ENCODE data around the gene TXNDC2. TPM values are rescaled to one million over a fixed set of nuclear protein-coding genes. Genes with fewer than 3 reads are reported as not detected.
A peak's percentile ranks its signal among the peaks of the same experiment; 100 is the strongest.

Gene TXNDC2
- total and polyA plus RNA-seq, 9 of the 15 experiments (the other 6 are each of a cell fraction or from before 2014, with no cell fraction given) = 1.2 to 4.9 (median 2.3) TPM

GRCh38 chr18:9916077-9916639 is 30.4 kb downstream of the TXNDC2 start:
- ChIA-PET POLR2A (interaction anchor here (0.6 to 3.7 kb wide), 13 partner anchors 9 to 300 kb away, joined by 3 to 72 read pairs (median 8); no protein-coding TSS in a partner anchor), CTCF (ENCODE audit: low intra/inter-chr PET ratio) (no interaction called here)
- H4K20me1 ChIP-seq (replicated peaks; ENCODE audit: control insufficient read depth, insufficient read depth, low read length) = peaks cover 55% of the 10 kb centered on the region
- peaks cover 6% of the 10 kb centered on the region for H3K9me3 ChIP-seq (replicated peaks; ENCODE audit: control insufficient read depth, insufficient read depth, low read depth, low read length)
- H3K36me3 ChIP-seq (ENCODE audit: control insufficient read depth, insufficient read depth, low read length) = peaks cover 36% of the 10 kb centered on the region
- H2AFZ ChIP-seq (ENCODE audit: low read depth, low read length) = no peak overlapping the region
- H3K27ac ChIP-seq (ENCODE audit: extremely low read depth, low read depth, low read length) = peak overlapping the region; percentile 97
- WGBS (ENCODE audit: insufficient coverage, low coverage, missing lambda C conversion rate) = 0% methylated on average over 2 of the region's 2 CpGs
- H3K4me3 ChIP-seq = peak overlapping the region; percentile 85
- peak overlapping the region; percentile 80 for H3K4me2 ChIP-seq (ENCODE audit: insufficient read depth, low read length)
- no peak for DNase-seq (ENCODE audit: extremely low read depth in 1 of 4, low spot score in 3 of 4)
- no peaks in the 10 kb centered on the region for H3K27me3 ChIP-seq (ENCODE audit: control insufficient read depth in 2 of 2, insufficient read depth in 2 of 2, low read length in 2 of 2)
- peak overlapping the region in 1 of 2 experiments; percentile 91; a peak in 3 of 4 replicates for H3K9ac ChIP-seq (ENCODE audit: insufficient read depth in 1 of 2, low read depth in 2 of 2, low read length in 2 of 2)
- H3K79me2 ChIP-seq (ENCODE audit: control insufficient read depth, insufficient read depth, low read length) = peaks cover 76% of the 10 kb centered on the region
- no peak; the same call in 1 of the 3 replicates for ATAC-seq
- BruUV-seq (replicated peaks) = TSS peak; percentile 39
- no peak for FAIRE-seq
- intact Hi-C loops (cut with micrococcal nuclease) = loop anchor here (5.0 to 10.0 kb wide), 2 partner anchors 104 to 231 kb away; no protein-coding TSS in a partner anchor
- H3K9me1 ChIP-seq (ENCODE audit: control insufficient read depth, insufficient read depth, low read length) = peaks cover 2% of the 10 kb centered on the region
- H3K4me1 ChIP-seq (replicated peaks in 1 of 2; ENCODE audit: control insufficient read depth in 2 of 2, insufficient read depth in 2 of 2, low read length in 2 of 2) = peaks cover 22 to 31% of the 10 kb centered on the region in 2 experiments
- in situ Hi-C loops (cut with MboI) = loop anchor here (10.0 kb wide), 1 partner anchor 901 kb away; no protein-coding TSS in a partner anchor
- TF ChIP-seq FOXM1 (IDR thresholded peaks at IDR 0.05; ENCODE audit: low read depth) (0 out of 2 replicates have a peak, but pooled peaks have one; percentile 9), FOXM1 (CRISPR knock-in tag; IDR thresholded peaks at IDR 0.05; ENCODE audit: low read depth) (no peak), KDM4B (IDR thresholded peaks at IDR 0.05; ENCODE audit: borderline replicate concordance in 2 of 2, low read depth in 1 of 2) (no peak), NBN (IDR thresholded peaks at IDR 0.05; ENCODE audit: low read depth) (no peak), MTA1 (IDR thresholded peaks at IDR 0.05; ENCODE audit: borderline replicate concordance) (0 out of 2 replicates have a peak, but pooled peaks have one; percentile 14), ZNF740 (CRISPR knock-in tag; IDR thresholded peaks at IDR 0.05) (no peak), ZNF740 (tag; IDR thresholded peaks at IDR 0.05) (0 out of 4 replicates have a peak, but pooled peaks of 1 of the 2 experiments have one; percentile 25), RCOR1 (IDR thresholded peaks at IDR 0.05; ENCODE audit: borderline replicate concordance in 1 of 2, low read depth in 2 of 2, low read length in 2 of 2) (peak in 1 of 2 experiments; percentile 13; a peak in 1 of 4 replicates), CHCHD3 (CRISPR knock-in tag; IDR thresholded peaks at IDR 0.05) (peak; percentile 78; the same call in 1 of the 2 replicates), ARID2 (IDR thresholded peaks at IDR 0.05) (0 out of 2 replicates have a peak, but pooled peaks have one; percentile 9), SNIP1 (IDR thresholded peaks at IDR 0.05; ENCODE audit: low read depth) (no peak), ZNF76 (CRISPR knock-in tag; IDR thresholded peaks at IDR 0.05; ENCODE audit: borderline replicate concordance) (no peak), ZNF592 (IDR thresholded peaks at IDR 0.05) (no peak), NKRF (IDR thresholded peaks at IDR 0.05; ENCODE audit: borderline replicate concordance) (0 out of 2 replicates have a peak, but pooled peaks have one; percentile 40)

Data from K562 (cell line).